Calu3 (cell line): ENCODE data around the gene SLC22A23. TPM values are rescaled to one million over a fixed set of nuclear protein-coding genes. Genes with fewer than 3 reads are reported as not detected.

Experiments
- BruUV-seq: library from RNA; stranded (reverse); fragments of 400-500 nt; replicated peaks from 2 replicates; lab custom pipeline; 2021; lab: Mats Ljungman, UMichigan
- CTCF ChIA-PET: fragments of 300-600 bp; sonication (Branson Sonifier 250); formaldehyde crosslinking; loops from one replicate; lab custom pipeline; 2022; ENCODE audit warnings: antibody characterized with exemption; lab: Charles Lee
- DNase-seq: peaks from one replicate; pipeline ENCODE4 v3.0.0; 2022
- H3K27ac Mint-ChIP-seq: one replicate; pipeline ENCODE4 v1.8.0; 2022; ENCODE audit warnings: mixed read lengths; ENCODE audit not compliant: unreplicated experiment
- H3K27me3 Mint-ChIP-seq: one replicate; pipeline ENCODE4 v1.8.0; 2022; ENCODE audit warnings: mixed read lengths; ENCODE audit not compliant: unreplicated experiment
- H3K36me3 Mint-ChIP-seq: one replicate; pipeline ENCODE4 v1.8.0; 2022; ENCODE audit warnings: mild to moderate bottlenecking, moderate library complexity, mixed read lengths; ENCODE audit not compliant: insufficient read depth, unreplicated experiment
- H3K4me1 Mint-ChIP-seq: one replicate; pipeline ENCODE4 v1.8.0; 2022; ENCODE audit warnings: mild to moderate bottlenecking, low read depth, mixed read lengths; ENCODE audit not compliant: unreplicated experiment
- H3K4me3 Mint-ChIP-seq: one replicate; pipeline ENCODE4 v1.8.0; 2022; ENCODE audit warnings: mild to moderate bottlenecking, low read depth, moderate library complexity, mixed read lengths; ENCODE audit not compliant: unreplicated experiment
- H3K9me3 Mint-ChIP-seq: one replicate; pipeline ENCODE4 v1.8.0; 2022; ENCODE audit warnings: low read depth, mixed read lengths; ENCODE audit not compliant: unreplicated experiment
- CTCF ChIP-seq: fragments of 200-600 bp; IDR thresholded peaks from one replicate; pipeline ENCODE4 v1.8.0; 2022; ENCODE audit warnings: antibody characterized with exemption; ENCODE audit not compliant: unreplicated experiment
- intact Hi-C: fragments of 100-400 bp; cut with micrococcal nuclease; formaldehyde crosslinking; loops from one replicate; pipeline ENCODE4 v1.10.0; 2022; ENCODE audit not compliant: unreplicated experiment
- total RNA-seq: library from RNA; stranded (reverse); gene quantifications from 2 replicates; pipeline ENCODE4 v1.2.3, GENCODE V29; 2022

The SLC22A23 gene
- total RNA-seq, 1 experiment from 2014 or later, result 3.9 TPM

GRCh38 chr6:3353939-3354338 is 102.9 kb downstream of the SLC22A23 start:
- peaks cover 8% of the 10 kb centered on the region for H3K4me1 Mint-ChIP-seq
- intact Hi-C loops, result no loop called here
- no peak for DNase-seq
- H3K27ac Mint-ChIP-seq, result no peak overlapping the region
- H3K9me3 Mint-ChIP-seq, result no peaks in the 10 kb centered on the region
- no peak overlapping the region for H3K4me3 Mint-ChIP-seq
- CTCF ChIA-PET, result no interaction called here
- no TSS peak for BruUV-seq
- peaks cover 18% of the 10 kb centered on the region for H3K27me3 Mint-ChIP-seq
- TF ChIP-seq CTCF, result no peak
- H3K36me3 Mint-ChIP-seq, result peaks cover 7% of the 10 kb centered on the region

- Mint-ChIP-seq H3K4me3 (no peak overlapping the region), H3K36me3 (peaks cover 7% of the 10 kb centered on the region), H3K4me1 (peaks cover 8% of the 10 kb centered on the region), H3K9me3 (no peaks in the 10 kb centered on the region), H3K27me3 (peaks cover 23% of the 10 kb centered on the region), H3K27ac (no peak overlapping the region)
- no TSS peak for BruUV-seq
- DNase-seq, result no peak
- TF ChIP-seq CTCF, result no peak
- intact Hi-C loops, result no loop called here
- CTCF ChIA-PET, result no interaction called here
These were observed 103.5 kb downstream of the SLC22A23 start for GRCh38 chr6:3353213-3353903.

GRCh38 chr6:3352678-3353077 is 104.2 kb downstream of the SLC22A23 start:
- Mint-ChIP-seq H3K36me3 (peaks cover 7% of the 10 kb centered on the region), H3K27ac (no peak overlapping the region), H3K9me3 (no peaks in the 10 kb centered on the region), H3K4me1 (peaks cover 8% of the 10 kb centered on the region), H3K4me3 (no peak overlapping the region), H3K27me3 (peaks cover 30% of the 10 kb centered on the region)
- CTCF ChIA-PET, result no interaction called here
- intact Hi-C loops, result no loop called here
- no peak for TF ChIP-seq CTCF
- no TSS peak for BruUV-seq
- DNase-seq, result no peak

GRCh38 chr6:3351829-3352524 is 104.9 kb downstream of the SLC22A23 start:
- intact Hi-C loops, result no loop called here
- H3K4me1 Mint-ChIP-seq, result peaks cover 8% of the 10 kb centered on the region
- H3K27ac Mint-ChIP-seq, result no peak overlapping the region
- H3K36me3 Mint-ChIP-seq, result peaks cover 7% of the 10 kb centered on the region
- CTCF ChIA-PET, result no interaction called here
- no peak for TF ChIP-seq CTCF
- BruUV-seq, result no TSS peak
- H3K4me3 Mint-ChIP-seq, result no peak overlapping the region
- no peaks in the 10 kb centered on the region for H3K9me3 Mint-ChIP-seq
- peaks cover 37% of the 10 kb centered on the region for H3K27me3 Mint-ChIP-seq
- no peak for DNase-seq
